ENCODE data around the gene RIBC2.

RIBC2 gene

DNA sequence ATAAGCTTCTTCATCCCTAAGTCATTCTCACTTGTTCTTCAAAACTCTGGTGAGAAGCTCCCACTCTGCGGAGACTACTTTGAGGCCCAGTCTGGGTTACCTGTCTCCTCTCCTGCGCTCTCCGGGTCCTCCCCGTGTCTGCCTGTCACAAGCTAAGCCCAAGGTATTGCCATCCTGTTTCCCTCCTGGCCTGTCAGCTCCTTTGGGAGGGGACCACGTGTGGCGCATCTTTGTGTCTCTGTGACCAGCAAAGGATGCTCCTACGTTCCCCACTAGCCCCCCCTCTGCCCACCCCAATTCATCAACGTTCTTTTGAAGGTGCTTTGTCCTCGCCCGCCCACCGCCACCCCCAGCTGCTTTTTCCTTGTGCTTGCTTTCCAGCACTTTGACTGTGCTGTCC, 57.4 kb downstream of the RIBC2 start:
- no peak for ATAC-seq

DNA sequence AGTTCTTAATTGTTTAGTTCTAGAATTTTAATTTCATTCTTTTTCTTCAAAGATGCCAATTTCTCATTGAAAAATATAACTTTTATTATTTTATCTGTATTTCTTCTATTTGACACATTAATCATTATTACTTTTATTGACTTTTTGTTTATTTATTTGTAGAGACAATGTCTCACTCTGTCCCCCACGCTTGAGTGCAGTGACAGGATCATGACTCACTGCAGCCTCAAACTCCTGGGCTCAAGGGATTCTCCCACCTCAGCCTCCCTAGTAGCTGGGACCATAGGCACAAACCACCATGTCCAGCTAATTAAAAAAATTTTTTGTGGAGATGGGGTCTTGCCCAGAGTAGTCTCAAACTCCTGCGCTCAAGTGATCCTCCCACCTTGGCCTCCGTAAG, 58.9 kb downstream of the RIBC2 start:
- TF ChIP-seq CSRNP3 (CRISPR knock-in tag; IDR thresholded peaks at IDR 0.05): no peak
- no peak for TF ChIP-seq CSDC2 (CRISPR knock-in tag; IDR thresholded peaks at IDR 0.05)
- TF ChIP-seq ZC3H10 (CRISPR knock-in tag; IDR thresholded peaks at IDR 0.05): no peak
- TF ChIP-seq SNAI2 (CRISPR knock-in tag; IDR thresholded peaks at IDR 0.05): no peak
- no peak for TF ChIP-seq ZNF70 (CRISPR knock-in tag; IDR thresholded peaks at IDR 0.05)
- TF ChIP-seq ISL1 (CRISPR knock-in tag; IDR thresholded peaks at IDR 0.05): no peak
- no peak for TF ChIP-seq OSR1 (CRISPR knock-in tag; IDR thresholded peaks at IDR 0.05)
- TF ChIP-seq TSHZ2 (CRISPR knock-in tag; IDR thresholded peaks at IDR 0.05): no peak
- TF ChIP-seq, protein P1, sequence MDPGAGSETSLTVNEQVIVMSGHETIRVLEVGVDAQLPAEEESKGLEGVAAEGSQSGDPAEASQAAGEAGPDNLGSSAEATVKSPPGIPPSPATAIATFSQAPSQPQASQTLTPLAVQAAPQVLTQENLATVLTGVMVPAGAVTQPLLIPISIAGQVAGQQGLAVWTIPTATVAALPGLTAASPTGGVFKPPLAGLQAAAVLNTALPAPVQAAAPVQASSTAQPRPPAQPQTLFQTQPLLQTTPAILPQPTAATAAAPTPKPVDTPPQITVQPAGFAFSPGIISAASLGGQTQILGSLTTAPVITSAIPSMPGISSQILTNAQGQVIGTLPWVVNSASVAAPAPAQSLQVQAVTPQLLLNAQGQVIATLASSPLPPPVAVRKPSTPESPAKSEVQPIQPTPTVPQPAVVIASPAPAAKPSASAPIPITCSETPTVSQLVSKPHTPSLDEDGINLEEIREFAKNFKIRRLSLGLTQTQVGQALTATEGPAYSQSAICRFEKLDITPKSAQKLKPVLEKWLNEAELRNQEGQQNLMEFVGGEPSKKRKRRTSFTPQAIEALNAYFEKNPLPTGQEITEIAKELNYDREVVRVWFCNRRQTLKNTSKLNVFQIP (CRISPR knock-in tag; IDR thresholded peaks at IDR 0.05; ENCODE audit: borderline replicate concordance, low read depth): no peak
- no peak for TF ChIP-seq TCF4 (CRISPR knock-in tag; IDR thresholded peaks at IDR 0.05; ENCODE audit: borderline replicate concordance)
- TF ChIP-seq TOX (CRISPR knock-in tag; IDR thresholded peaks at IDR 0.05; ENCODE audit: borderline replicate concordance): no peak
- TF ChIP-seq ARNTL (CRISPR knock-in tag; IDR thresholded peaks at IDR 0.05; ENCODE audit: borderline replicate concordance, low read depth): no peak
- TF ChIP-seq PPARA (CRISPR knock-in tag; IDR thresholded peaks at IDR 0.05; ENCODE audit: borderline replicate concordance): no peak
- no peak for TF ChIP-seq ZFP3 (CRISPR knock-in tag; IDR thresholded peaks at IDR 0.05)
- TF ChIP-seq ZFP30 (CRISPR knock-in tag; IDR thresholded peaks at IDR 0.05): no peak
- TF ChIP-seq GLIS3 (CRISPR knock-in tag; IDR thresholded peaks at IDR 0.05): no peak
- no peak for TF ChIP-seq PATZ1 (CRISPR knock-in tag; IDR thresholded peaks at IDR 0.05; ENCODE audit: borderline replicate concordance)
- no peak for ATAC-seq

More for the DNA sequence above, 57.4 kb downstream of the RIBC2 start:
- no peak for TF ChIP-seq GLIS3 (CRISPR knock-in tag; IDR thresholded peaks at IDR 0.05)
- no peak for TF ChIP-seq OSR1 (CRISPR knock-in tag; IDR thresholded peaks at IDR 0.05)
- no peak for TF ChIP-seq RARB (CRISPR knock-in tag; IDR thresholded peaks at IDR 0.05)
- no peak for TF ChIP-seq TCF4 (CRISPR knock-in tag; IDR thresholded peaks at IDR 0.05; ENCODE audit: borderline replicate concordance)
- TF ChIP-seq ZNF565 (CRISPR knock-in tag; conservative IDR thresholded peaks at IDR 0.05; ENCODE audit: low read depth): no peak
- TF ChIP-seq ZNF70 (CRISPR knock-in tag; IDR thresholded peaks at IDR 0.05): no peak
- TF ChIP-seq PPARA (CRISPR knock-in tag; IDR thresholded peaks at IDR 0.05; ENCODE audit: borderline replicate concordance): no peak
- no peak for TF ChIP-seq ISL1 (CRISPR knock-in tag; IDR thresholded peaks at IDR 0.05)
- no peak for TF ChIP-seq CSRNP3 (CRISPR knock-in tag; IDR thresholded peaks at IDR 0.05)
- no peak for TF ChIP-seq ARNTL (CRISPR knock-in tag; IDR thresholded peaks at IDR 0.05; ENCODE audit: borderline replicate concordance, low read depth)
- TF ChIP-seq SNAI2 (CRISPR knock-in tag; IDR thresholded peaks at IDR 0.05): no peak
- TF ChIP-seq, protein P2, sequence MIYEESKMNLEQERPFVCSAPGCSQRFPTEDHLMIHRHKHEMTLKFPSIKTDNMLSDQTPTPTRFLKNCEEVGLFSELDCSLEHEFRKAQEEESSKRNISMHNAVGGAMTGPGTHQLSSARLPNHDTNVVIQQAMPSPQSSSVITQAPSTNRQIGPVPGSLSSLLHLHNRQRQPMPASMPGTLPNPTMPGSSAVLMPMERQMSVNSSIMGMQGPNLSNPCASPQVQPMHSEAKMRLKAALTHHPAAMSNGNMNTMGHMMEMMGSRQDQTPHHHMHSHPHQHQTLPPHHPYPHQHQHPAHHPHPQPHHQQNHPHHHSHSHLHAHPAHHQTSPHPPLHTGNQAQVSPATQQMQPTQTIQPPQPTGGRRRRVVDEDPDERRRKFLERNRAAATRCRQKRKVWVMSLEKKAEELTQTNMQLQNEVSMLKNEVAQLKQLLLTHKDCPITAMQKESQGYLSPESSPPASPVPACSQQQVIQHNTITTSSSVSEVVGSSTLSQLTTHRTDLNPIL (CRISPR knock-in tag; IDR thresholded peaks at IDR 0.05; ENCODE audit: low read depth): no peak
- no peak for TF ChIP-seq ZFP3 (CRISPR knock-in tag; IDR thresholded peaks at IDR 0.05)
- no peak for TF ChIP-seq BACH2 (CRISPR knock-in tag; IDR thresholded peaks at IDR 0.05; ENCODE audit: borderline replicate concordance)
- no peak for TF ChIP-seq ZNF8 (CRISPR knock-in tag; IDR thresholded peaks at IDR 0.05)
